GM23338 (cell line): ENCODE results near the gene PCLO. TPM values are rescaled to one million over a fixed set of nuclear protein-coding genes. Genes with fewer than 3 reads are reported as not detected.

Source experiments
- ATAC-seq: fragments of 200-7000 bp; cut with Tn5 transposase; 3 replicates; pipeline ENCODE4 v1.9.1; 2020
- DNase-seq: peaks from one replicate; pipeline ENCODE4 v3.0.0-alpha.2; 2015; ENCODE audit warnings: low spot score
- H2AFZ ChIP-seq: fragments of 200-600 bp; sonication (generic); 2 replicates; pipeline ENCODE4 v1.8.0; 2016; ENCODE audit warnings: antibody characterized with exemption, mild to moderate bottlenecking, moderate library complexity
- H3F3A ChIP-seq: fragments of 200-600 bp; sonication (generic); replicated peaks from 2 replicates; pipeline ENCODE4 v1.8.0; 2017; ENCODE audit warnings: antibody characterized with exemption, mixed run types, low read depth
- H3K27ac ChIP-seq: fragments of 200-600 bp; sonication (generic); 2 replicates; pipeline ENCODE4 v1.6.1; 2016; ENCODE audit warnings: low read depth
- H3K27me3 ChIP-seq: fragments of 200-600 bp; sonication (generic); 2 replicates; pipeline ENCODE4 v1.8.0; 2016; ENCODE audit warnings: mild to moderate bottlenecking, mixed run types, moderate library complexity; ENCODE audit not compliant: insufficient read depth
- H3K36me3 ChIP-seq: fragments of 200-600 bp; sonication (generic); 2 replicates; pipeline ENCODE4 v1.8.0; 2016; ENCODE audit warnings: mild to moderate bottlenecking; ENCODE audit not compliant: insufficient read depth
- H3K4me1 ChIP-seq: fragments of 200-600 bp; sonication (generic); 2 replicates; pipeline ENCODE4 v1.8.0; 2016; ENCODE audit warnings: mild to moderate bottlenecking, moderate library complexity; ENCODE audit not compliant: insufficient read depth
- H3K4me2 ChIP-seq: fragments of 200-600 bp; sonication (generic); 2 replicates; pipeline ENCODE4 v1.7.1; 2017; ENCODE audit warnings: mixed run types
- H3K4me3 ChIP-seq: fragments of 200-600 bp; sonication (generic); 2 replicates; pipeline ENCODE4 v1.6.1; 2016; ENCODE audit warnings: mixed run types
- H3K79me2 ChIP-seq: fragments of 200-600 bp; sonication (generic); replicated peaks from 2 replicates; pipeline ENCODE4 v1.8.0; 2017; ENCODE audit warnings: mild to moderate bottlenecking; ENCODE audit not compliant: insufficient read depth
- H3K9me2 ChIP-seq: fragments of 200-600 bp; sonication (generic); 2 replicates; pipeline ENCODE4 v1.8.0; 2017; ENCODE audit not compliant: insufficient read depth
- H4K20me1 ChIP-seq: fragments of 200-600 bp; sonication (generic); replicated peaks from 2 replicates; pipeline ENCODE4 v1.8.0; 2017; ENCODE audit warnings: mild to moderate bottlenecking; ENCODE audit not compliant: insufficient read depth
- H3K27ac Mint-ChIP-seq: 2 replicates; pipeline ENCODE4 v1.8.0; 2020; ENCODE audit warnings: inconsistent platforms, mild to moderate bottlenecking, moderate library complexity, mixed read lengths
- H3K27me3 Mint-ChIP-seq: 3 replicates; pipeline ENCODE4 v1.8.0; 2022; ENCODE audit warnings: low read depth, mild to moderate bottlenecking, moderate library complexity, mixed read lengths, inconsistent platforms; ENCODE audit not compliant: insufficient read depth, poor library complexity
- H3K36me3 Mint-ChIP-seq: 3 replicates; pipeline ENCODE4 v1.8.0; 2021; ENCODE audit warnings: low read depth, mild to moderate bottlenecking, inconsistent platforms, moderate library complexity, mixed read lengths
- H3K4me1 Mint-ChIP-seq: 3 replicates; pipeline ENCODE4 v1.8.0; 2020; ENCODE audit warnings: mild to moderate bottlenecking, inconsistent platforms, mixed read lengths
- H3K4me3 Mint-ChIP-seq: 3 replicates; pipeline ENCODE4 v1.8.0; 2021; ENCODE audit warnings: moderate library complexity, mild to moderate bottlenecking, inconsistent platforms, mixed read lengths
- H3K9me3 Mint-ChIP-seq: 3 replicates; pipeline ENCODE4 v1.8.0; 2020; ENCODE audit warnings: moderate library complexity, mild to moderate bottlenecking, inconsistent platforms, mixed read lengths
- CTCF ChIP-seq, 2 experiments: fragments of 200-600 bp in 1 of 2; sonication (generic) in 1 of 2; conservative IDR thresholded peaks; 2 replicates each; pipeline versions ENCODE4 v1.5.1 to v1.6.1; 2016 to 2017; ENCODE audit warnings: antibody characterized with exemption in 2 of 2, low read depth in 2 of 2, mild to moderate bottlenecking in 2 of 2, moderate library complexity in 1 of 2
- ZNF331 ChIP-seq: fragments of 250-450 bp; sonication (Bioruptor Pico); IDR thresholded peaks from 2 replicates; pipeline ENCODE4 v1.5.0; 2020; ENCODE audit warnings: low read depth, mild to moderate bottlenecking, moderate library complexity
- ZNF462 ChIP-seq: fragments of 250-450 bp; sonication (Bioruptor Pico); IDR thresholded peaks from 2 replicates; pipeline ENCODE4 v1.5.0; 2020; ENCODE audit warnings: mild to moderate bottlenecking, moderate library complexity
- polyA plus RNA-seq: library from polyadenylated mRNA; unstranded; fragments of >200 nt; fragmentation: Nextera tagmentation; extraction: Ambion mirVana; gene quantifications from 2 replicates; pipeline ENCODE4 v1.2.1, GENCODE V29; 2016
- total RNA-seq: library from RNA; depleted of rRNA; stranded (reverse); fragments of >200 nt; shearing (Covaris generic); gene quantifications from 2 replicates; pipeline ENCODE4 v1.2.3, GENCODE V29; 2014

PCLO gene
- total and polyA plus RNA-seq, 2 experiments from 2014 or later, result 7.4 to 9.1 TPM

DNA sequence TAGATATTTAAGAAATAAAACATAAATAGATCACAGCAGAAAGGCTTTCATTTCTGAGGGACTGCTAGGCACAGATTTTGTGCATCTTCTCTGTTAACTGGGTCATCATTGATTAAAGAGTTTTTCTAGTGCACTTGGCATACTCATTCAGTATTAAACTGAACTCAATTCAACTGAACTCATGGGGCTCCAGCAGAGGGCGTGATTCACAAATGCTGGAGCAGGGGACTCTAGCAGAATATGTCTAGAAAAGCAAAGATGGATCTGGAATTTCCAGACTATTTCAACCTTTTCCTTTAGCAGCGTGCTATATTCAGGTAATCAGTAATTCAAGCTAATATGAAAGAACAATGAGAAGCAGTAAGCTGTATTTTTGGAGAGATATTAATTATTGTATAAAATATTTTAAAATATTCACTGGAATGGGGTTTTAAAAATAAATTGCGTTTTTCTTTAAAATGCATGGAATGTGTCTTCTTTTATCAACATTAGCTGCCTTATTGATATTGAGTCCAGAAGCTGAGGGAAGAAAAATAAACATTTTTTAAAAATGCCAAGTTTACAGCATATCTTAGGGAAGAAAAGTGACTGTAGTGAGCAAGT lies 422.3 kb downstream of the PCLO start:
- peaks cover 6% of the 10 kb centered on the region for H3K27me3 Mint-ChIP-seq
- H3K36me3 ChIP-seq, result no peaks in the 10 kb centered on the region
- no peak overlapping the region for H3K4me2 ChIP-seq
- peaks cover 34% of the 10 kb centered on the region for H3K9me2 ChIP-seq
- H3K4me1 ChIP-seq, result peaks cover 5% of the 10 kb centered on the region; the same call in 1 of the 2 replicates
- no peaks in the 10 kb centered on the region for H3K79me2 ChIP-seq
- H3K27me3 ChIP-seq, result no peaks in the 10 kb centered on the region
- no peaks in the 10 kb centered on the region for H3K9me3 Mint-ChIP-seq
- no peaks in the 10 kb centered on the region for H3F3A ChIP-seq
- H2AFZ ChIP-seq, result no peak overlapping the region
- DNase-seq (peak; percentile 81), ATAC-seq (peak; percentile 74)
- H3K27ac ChIP-seq, result no peak overlapping the region
- H3K4me1 Mint-ChIP-seq, result peaks cover 21% of the 10 kb centered on the region
- H3K4me3 Mint-ChIP-seq, result no peak overlapping the region
- TF ChIP-seq CTCF (conservative IDR thresholded peaks at IDR 0.05; ENCODE audit: low read depth in 2 of 2), result peak; percentile 85 to 87
- TF ChIP-seq ZNF462 (CRISPR knock-in tag), result no peak
- TF ChIP-seq ZNF331, result no peak
- no peak overlapping the region for H3K4me3 ChIP-seq
- H3K27ac Mint-ChIP-seq, result no peak overlapping the region
- no peaks in the 10 kb centered on the region; the same call in 2 of the 3 replicates for H3K36me3 Mint-ChIP-seq
- H4K20me1 ChIP-seq, result no peaks in the 10 kb centered on the region
